Endothelial cell of umbilical vein (primary cell): Measurements from ENCODE around the gene SLC44A1. TPM values are rescaled to one million over a fixed set of nuclear protein-coding genes. Genes with fewer than 3 reads are reported as not detected.

Source experiments
- BruUV-seq: library from RNA; stranded (reverse); fragments of 400-500 nt; replicated peaks from 2 replicates; lab custom pipeline; 2021; lab: Mats Ljungman, UMichigan
- CTCF ChIA-PET: fragments of 300-600, 350-600 bp; sonication (Branson Sonifier 250); formaldehyde crosslinking; loops from one replicate; lab custom pipeline; 2021; ENCODE audit warnings: antibody characterized with exemption, inconsistent platforms; lab: Charles Lee
- POLR2A ChIA-PET: fragments of 300-600, 350-600 bp; sonication (Branson Sonifier 250); formaldehyde crosslinking; loops from one replicate; lab custom pipeline; 2021; ENCODE audit warnings: antibody characterized with exemption, inconsistent platforms; lab: Charles Lee
- DNase-seq: peaks from one replicate; pipeline ENCODE4 v3.0.0-alpha.2; 2011; ENCODE audit warnings: low read depth, low spot score
- FAIRE-seq: peaks from 2 replicates; lab custom pipeline; 2011; peaks lifted over from hg19 to GRCh38; lab: Jason Lieb, UNC
- H2AFZ ChIP-seq: 2 replicates; pipeline ENCODE4 v1.6.0; 2012; ENCODE audit warnings: low read depth, low read length, control low read depth, inconsistent platforms
- H3K27ac ChIP-seq: 2 replicates; pipeline ENCODE4 v1.5.1; 2011; ENCODE audit warnings: low read depth, mild to moderate bottlenecking, control low read depth, low read length, moderate library complexity; ENCODE audit not compliant: insufficient read depth
- H3K27me3 ChIP-seq, 2 experiments: 2 replicates each; pipeline versions ENCODE4 v1.6.0 to v1.6.1; 2011; ENCODE audit warnings: low read length in 2 of 2, mixed read lengths in 1 of 2; ENCODE audit not compliant: control insufficient read depth in 2 of 2, insufficient read depth in 2 of 2
- H3K36me3 ChIP-seq, 2 experiments: 2 replicates in 1 of 2; 3 replicates in 1 of 2; pipeline ENCODE4 v1.5.1; 2011; ENCODE audit warnings: low read length in 2 of 2, mild to moderate bottlenecking in 1 of 2, moderate library complexity in 1 of 2; ENCODE audit not compliant: control insufficient read depth in 2 of 2, insufficient read depth in 2 of 2; ENCODE audit errors: extremely low read depth in 1 of 2
- H3K4me1 ChIP-seq: 3 replicates; pipeline ENCODE4 v1.5.1; 2011; ENCODE audit warnings: mild to moderate bottlenecking, low read length; ENCODE audit not compliant: control insufficient read depth, insufficient read depth; ENCODE audit errors: extremely low read depth
- H3K4me2 ChIP-seq: 2 replicates; pipeline ENCODE4 v1.6.1; 2011; ENCODE audit warnings: low read length, control low read depth, mixed read lengths; ENCODE audit not compliant: insufficient read depth
- H3K4me3 ChIP-seq, 3 experiments: fragments of 200-600 bp in 1 of 3; sonication (generic), shearing (Covaris generic) in 1 of 3; replicated peaks in 1 of 3; 2 replicates each; pipeline ENCODE4 v1.5.1; 2011 to 2016; ENCODE audit warnings: control low read depth in 3 of 3, low read length in 3 of 3, mild to moderate bottlenecking in 2 of 3, inconsistent platforms in 1 of 3, low read depth in 1 of 3, moderate library complexity in 1 of 3; ENCODE audit not compliant: insufficient read depth in 1 of 3
- H3K79me2 ChIP-seq: 2 replicates; pipeline ENCODE4 v1.6.0; 2012; ENCODE audit warnings: low read length, inconsistent platforms; ENCODE audit not compliant: control insufficient read depth, insufficient read depth
- H3K9ac ChIP-seq: replicated peaks from 2 replicates; pipeline ENCODE3; 2011; ENCODE audit warnings: low read length, control low read depth; ENCODE audit not compliant: insufficient read depth; ENCODE audit errors: extremely low read depth
- H3K9me1 ChIP-seq: replicated peaks from 3 replicates; pipeline ENCODE4 v1.6.0; 2011; ENCODE audit warnings: mild to moderate bottlenecking, low read length; ENCODE audit not compliant: control insufficient read depth, insufficient read depth; ENCODE audit errors: extremely low read depth
- H3K9me3 ChIP-seq: replicated peaks from 2 replicates; pipeline ENCODE4 v1.5.1; 2012; ENCODE audit warnings: low read length, inconsistent platforms; ENCODE audit not compliant: control insufficient read depth, insufficient read depth
- H4K20me1 ChIP-seq: replicated peaks from 2 replicates; pipeline ENCODE3; 2011; ENCODE audit warnings: mild to moderate bottlenecking, low read length; ENCODE audit not compliant: control insufficient read depth, insufficient read depth; ENCODE audit errors: extremely low read depth
- CTCF ChIP-seq, 2 donors: IDR thresholded peaks; 1 replicate in 1 of 2; 2 replicates in 1 of 2; pipeline ENCODE4 v1.5.1; 2011; ENCODE audit warnings: low read length in 2 of 2, mild to moderate bottlenecking in 2 of 2, moderate library complexity in 2 of 2, control low read depth in 1 of 2, inconsistent platforms in 1 of 2, low read depth in 1 of 2; ENCODE audit not compliant: insufficient read depth in 1 of 2; ENCODE audit errors: extremely low read depth in 1 of 2
- EZH2 ChIP-seq: IDR thresholded peaks from 2 replicates; pipeline ENCODE4 v1.6.1; 2012; ENCODE audit warnings: borderline replicate concordance, low read depth, mild to moderate bottlenecking, moderate library complexity, low read length, inconsistent platforms; ENCODE audit not compliant: severe bottlenecking
- FOS ChIP-seq: IDR thresholded peaks from 2 replicates; pipeline ENCODE4 v1.6.1; 2011; ENCODE audit warnings: mild to moderate bottlenecking, low read length, moderate library complexity, borderline replicate concordance; ENCODE audit not compliant: insufficient read depth
- GATA2 ChIP-seq: IDR thresholded peaks from 2 replicates; pipeline ENCODE4 v1.7.0; 2011; ENCODE audit warnings: low read depth, mild to moderate bottlenecking, moderate library complexity, mixed read lengths, low read length; ENCODE audit not compliant: insufficient read length, insufficient read depth
- JUN ChIP-seq: IDR thresholded peaks from 2 replicates; pipeline ENCODE4 v1.6.1; 2011; ENCODE audit warnings: borderline replicate concordance, low read depth; ENCODE audit not compliant: insufficient read length, insufficient read depth
- MAX ChIP-seq: IDR thresholded peaks from 2 replicates; pipeline ENCODE4 v1.6.1; 2011; ENCODE audit not compliant: insufficient read depth, insufficient read length
- MYC ChIP-seq: IDR thresholded peaks from one replicate; pipeline ENCODE4 v1.6.1; 2011; ENCODE audit warnings: mild to moderate bottlenecking, low read depth, low read length
- POLR2A ChIP-seq: IDR thresholded peaks from 2 replicates; pipeline ENCODE4 v1.6.1; 2012; ENCODE audit warnings: low read depth, mild to moderate bottlenecking, control low read depth, low read length
- POLR2AphosphoS5 ChIP-seq: IDR thresholded peaks from 2 replicates; pipeline ENCODE4 v1.6.1; 2012; ENCODE audit warnings: low read depth, mild to moderate bottlenecking, control low read depth, low read length, moderate library complexity; ENCODE audit not compliant: insufficient read depth
- dilution Hi-C: fragments of 300-500 bp; cut with MboI; formaldehyde crosslinking; loops from one replicate; pipeline ENCODE4 v1.15.0; 2019; ENCODE audit warnings: low sequenced_read_pairs; ENCODE audit not compliant: extremely low pct_ligation_motif_present
- intact Hi-C: fragments of 100-400 bp; cut with micrococcal nuclease; formaldehyde crosslinking; loops from one replicate; pipeline ENCODE4 v1.10.0; 2022
- polyA plus RNA-seq, 4 experiments: library from polyadenylated mRNA; depleted of rRNA in 3 of 4; stranded (reverse) in 3 of 4; unstranded in 1 of 4; fragments of >200 nt; gene quantifications; 2 replicates each; pipeline versions ENCODE4 v1.2.1 to v1.2.3, GENCODE V29; 2011 to 2012; ENCODE audit warnings: missing spikeins in 1 of 4
- total RNA-seq: library from RNA; stranded (reverse); gene quantifications from 2 replicates; pipeline ENCODE4 v1.2.3, GENCODE V29; 2021

SLC44A1 gene
- total and polyA plus RNA-seq, 2 donors (not counting 3 experiments of a cell fraction or from before 2014, with no cell fraction given): 16.1 to 37.7 TPM

GRCh38 chr9:105333076-105333475 lies 88.6 kb downstream of the SLC44A1 start:
- DNase-seq (no peak), FAIRE-seq (peak; percentile 26)
- no peak overlapping the region for H3K4me2 ChIP-seq
- H3K27ac ChIP-seq: no peak overlapping the region
- H3K9ac ChIP-seq: no peak overlapping the region
- dilution Hi-C loops (no loop called here), intact Hi-C loops (no loop called here)
- BruUV-seq: no TSS peak
- H4K20me1 ChIP-seq: no peaks in the 10 kb centered on the region
- POLR2A ChIA-PET: no interaction called here
- CTCF ChIA-PET: no interaction called here
- H3K79me2 ChIP-seq: no peaks in the 10 kb centered on the region
- no peaks in the 10 kb centered on the region for H3K27me3 ChIP-seq
- no peaks in the 10 kb centered on the region for H3K36me3 ChIP-seq
- H3K9me1 ChIP-seq: no peaks in the 10 kb centered on the region
- no peak overlapping the region for H3K4me3 ChIP-seq
- H3K9me3 ChIP-seq: no peaks in the 10 kb centered on the region
- H3K4me1 ChIP-seq: no peaks in the 10 kb centered on the region
- H2AFZ ChIP-seq: no peak overlapping the region
- no peak for TF ChIP-seq POLR2AphosphoS5
- no peak for TF ChIP-seq POLR2A
- no peak for TF ChIP-seq JUN
- TF ChIP-seq CTCF (IDR thresholded peaks at IDR 0.05; ENCODE audit: extremely low read depth in 1 of 2, insufficient read depth in 1 of 2, low read depth in 1 of 2, low read length in 2 of 2): no peak
- TF ChIP-seq MAX: no peak
- TF ChIP-seq EZH2: no peak
- no peak for TF ChIP-seq MYC
- TF ChIP-seq FOS: no peak
- no peak for TF ChIP-seq GATA2
